CD4-positive, alpha-beta T cell treated with Interleukin-2 at 100 ng/mL for 4 hours (primary cell): ENCODE results near the gene GNAL.
"Not testable (repeated sequence)": the region's sequence is repeated elsewhere in the genome, so short reads cannot be mapped to it uniquely, and the experiment has no call there.

Experiments
- DNase-seq: peaks from one replicate; pipeline ENCODE4 v3.0.0-alpha.2; 2020; ENCODE audit warnings: low spot score

The GNAL gene

GRCh38 chr18:11688972-11689668, at the start of gene GNAL:
Gene GNAL (plus strand): TSS chr18:11689264. CDS start chr18:11689564, 300 bp downstream.
- DNase-seq, result peak; percentile 23

- DNase-seq, result not testable (repeated sequence)
Observed at GRCh38 chr18:11647310-11647709, 41.8 kb upstream of the GNAL start.

- DNase-seq, result not testable (repeated sequence)
Observed at GRCh38 chr18:11647804-11648203, 41.3 kb upstream of the GNAL start.

DNA sequence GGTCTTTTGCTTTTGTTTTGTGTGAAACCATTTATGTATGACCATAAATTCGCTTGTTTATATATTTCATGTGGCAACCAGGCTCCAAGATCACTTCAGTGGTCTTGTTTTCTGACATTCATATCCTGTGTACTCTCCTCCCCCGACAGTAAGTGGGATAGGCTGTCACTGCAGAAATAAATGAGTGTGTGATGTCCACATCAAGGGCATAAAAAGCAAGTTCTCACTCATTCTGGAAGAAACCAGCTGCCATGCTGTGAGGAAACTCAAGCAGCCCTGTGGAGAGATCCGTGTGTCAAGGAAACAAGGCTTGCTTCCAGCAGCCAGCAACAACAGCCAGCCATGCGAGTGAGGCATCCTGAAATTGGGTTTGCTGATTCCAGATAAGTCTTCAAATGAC, 39.2 kb upstream of the GNAL start:
- no peak for DNase-seq

DNA sequence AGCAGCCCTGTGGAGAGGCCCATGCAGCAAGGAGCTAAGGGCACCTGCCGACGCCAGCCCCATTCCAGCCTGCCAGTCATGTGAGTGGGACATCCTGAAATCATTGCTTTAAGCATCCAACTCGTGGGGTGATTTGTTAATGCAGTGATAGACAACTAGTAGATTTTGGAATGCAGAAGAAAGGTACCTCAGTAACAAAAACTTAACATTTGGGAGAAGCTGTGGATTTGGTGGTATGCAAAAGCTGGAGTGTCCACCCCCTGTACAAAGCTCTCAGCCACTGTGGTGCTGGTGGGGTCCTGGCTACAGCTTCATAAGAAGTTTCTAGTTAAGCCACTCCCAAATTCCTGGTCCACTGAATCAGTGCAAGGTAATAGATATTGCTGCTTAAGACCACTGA, 37.2 kb upstream of the GNAL start:
- no peak for DNase-seq

DNA sequence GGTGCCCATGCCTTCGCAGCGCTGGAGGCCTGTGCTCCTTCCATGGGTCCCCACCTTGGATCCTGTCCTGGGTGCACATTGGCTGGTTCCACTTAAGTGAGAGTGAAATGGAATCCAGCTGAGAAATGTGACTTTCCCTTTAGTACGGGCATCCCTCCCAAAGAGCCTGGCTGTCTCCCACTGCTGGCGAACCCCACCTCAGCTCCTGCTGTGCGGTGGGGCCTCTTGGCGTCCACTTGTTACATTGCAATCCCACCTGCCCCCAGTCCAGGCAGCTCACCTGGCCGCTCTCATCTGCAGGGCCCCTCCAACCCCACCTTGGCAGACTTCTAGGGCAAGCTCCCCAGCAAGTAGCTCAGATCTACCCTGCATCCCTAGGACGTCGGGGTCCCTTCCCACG, 35.5 kb upstream of the GNAL start:
- DNase-seq, result no peak

- DNase-seq, result peak; percentile 13
Observed at GRCh38 chr18:11654736-11655605, 34.1 kb upstream of the GNAL start.

- no peak for DNase-seq
Observed at GRCh38 chr18:11655606-11655932, 33.5 kb upstream of the GNAL start.

GRCh38 chr18:11657152-11657551, 31.9 kb upstream of the GNAL start:
- no peak for DNase-seq

DNA sequence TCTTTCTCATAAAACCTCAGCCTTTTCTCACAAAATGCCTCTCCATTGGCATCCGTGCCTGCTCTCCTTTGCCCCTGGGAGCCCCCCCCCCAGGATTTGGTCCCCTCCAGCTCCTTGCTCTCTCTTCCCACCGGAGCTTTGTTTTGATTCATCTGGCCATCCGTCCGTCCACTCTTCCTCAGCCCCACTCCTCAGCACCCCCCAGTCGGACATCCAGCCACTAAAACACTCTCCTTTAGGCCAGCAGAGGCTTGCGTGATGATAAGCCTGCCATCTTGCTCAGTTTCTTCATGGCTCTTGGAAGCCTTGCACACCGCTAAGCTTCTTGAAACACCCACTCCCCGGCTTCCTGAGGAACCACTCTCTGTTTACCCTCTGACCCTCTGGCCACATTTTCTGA, 31.5 kb upstream of the GNAL start:
- no peak for DNase-seq

DNA sequence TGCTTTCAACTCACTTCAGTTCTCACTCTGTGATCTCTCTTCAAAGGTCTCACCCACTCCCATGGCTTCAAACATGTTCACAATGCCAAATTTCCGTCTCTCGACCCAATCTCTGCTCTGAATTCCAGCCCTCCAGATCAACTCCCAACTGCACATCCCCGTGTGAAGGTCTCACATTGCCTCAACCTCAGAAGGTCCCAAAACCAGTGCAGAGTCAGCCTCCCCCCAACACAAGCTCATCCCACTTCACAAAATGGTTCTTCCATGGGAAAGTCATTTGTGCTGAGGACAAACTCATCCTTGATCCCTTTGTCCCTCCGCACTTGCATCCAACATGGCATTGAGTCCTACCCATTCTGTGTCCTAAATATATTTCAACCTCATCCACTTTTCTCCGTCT, 31.0 kb upstream of the GNAL start:
- DNase-seq, result no peak

DNA sequence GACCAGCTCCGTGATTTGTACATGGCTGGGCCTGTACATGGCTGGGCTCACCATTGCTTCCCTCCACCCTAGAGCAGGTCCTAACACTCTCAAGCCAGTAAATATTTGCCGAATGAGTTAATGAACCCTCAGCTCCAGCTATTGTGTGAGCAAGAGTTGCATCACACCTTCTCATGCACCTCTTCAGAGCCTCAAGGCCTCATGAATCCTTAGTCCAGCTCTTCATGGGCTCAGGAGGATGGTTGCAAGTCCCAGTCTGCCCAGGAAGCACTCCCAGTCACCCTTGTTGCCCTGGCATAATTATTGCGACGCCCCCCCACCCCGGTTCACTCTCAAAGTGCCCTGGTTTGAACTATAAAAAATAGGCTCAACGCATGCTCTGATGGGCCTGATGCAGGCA, 30.1 kb upstream of the GNAL start:
- no peak for DNase-seq

DNA sequence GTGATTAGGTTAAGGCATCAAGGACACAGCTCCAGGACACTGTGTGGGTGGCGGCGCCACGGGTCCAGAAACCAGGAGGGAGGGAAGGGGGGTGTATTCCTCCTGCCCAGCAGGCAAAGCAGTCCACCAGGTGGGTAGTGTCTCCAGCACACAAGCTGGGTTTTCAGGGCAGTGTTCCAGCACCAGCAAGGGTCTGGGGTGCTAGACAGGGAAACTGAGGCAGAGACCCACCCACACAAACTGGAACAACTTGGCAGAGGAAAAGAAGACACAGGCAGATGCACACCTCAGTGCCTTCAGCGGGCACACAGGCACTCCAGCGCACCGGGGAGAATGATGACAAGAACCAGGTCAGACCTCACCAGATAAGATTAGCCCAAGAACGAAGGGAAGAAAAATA, 28.4 kb upstream of the GNAL start:
- DNase-seq, result no peak

GRCh38 chr18:11661430-11661829, 27.6 kb upstream of the GNAL start:
- no peak for DNase-seq

- no peak for DNase-seq
Observed at GRCh38 chr18:11663439-11664029, 25.5 kb upstream of the GNAL start.

- DNase-seq, result no peak
Observed at GRCh38 chr18:11664286-11664685, 24.8 kb upstream of the GNAL start.

- DNase-seq, result no peak
Observed at GRCh38 chr18:11665146-11665545, 23.9 kb upstream of the GNAL start.

GRCh38 chr18:11665587-11665986, 23.5 kb upstream of the GNAL start:
- no peak for DNase-seq

DNA sequence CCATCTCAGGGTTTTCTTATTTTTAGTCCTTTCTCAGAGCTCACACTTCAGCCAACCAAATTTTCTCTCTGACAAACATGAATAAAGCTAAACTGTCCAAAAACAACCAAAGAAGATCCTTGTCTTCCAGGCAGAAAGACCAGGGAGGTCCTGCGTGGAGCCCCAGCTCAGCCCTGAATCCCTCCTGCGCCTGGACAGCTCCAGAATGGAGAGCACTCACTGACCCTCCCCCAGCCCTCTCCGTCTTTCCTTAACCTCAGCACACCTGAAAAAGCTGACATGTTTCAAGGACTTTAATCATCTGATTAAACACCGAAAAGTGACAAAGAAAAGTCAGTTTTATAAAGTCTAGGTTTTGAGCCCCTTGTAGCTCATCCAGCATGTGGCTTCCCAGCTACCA, 22.9 kb upstream of the GNAL start:
- DNase-seq, result no peak

GRCh38 chr18:11666831-11667230, 22.2 kb upstream of the GNAL start:
- no peak for DNase-seq

GRCh38 chr18:11667578-11667977, 21.5 kb upstream of the GNAL start:
- DNase-seq, result no peak

GRCh38 chr18:11668441-11669169, 20.5 kb upstream of the GNAL start:
- DNase-seq, result no peak
